DMS 273 (cell line): ENCODE measurements around the gene RAB1B.

ENCODE experiments used
- DNase-seq: peaks from one replicate; lab custom pipeline; 2025; ENCODE audit not compliant: unreplicated experiment; lab: John Stamatoyannopoulos, UW

Gene RAB1B

DNA sequence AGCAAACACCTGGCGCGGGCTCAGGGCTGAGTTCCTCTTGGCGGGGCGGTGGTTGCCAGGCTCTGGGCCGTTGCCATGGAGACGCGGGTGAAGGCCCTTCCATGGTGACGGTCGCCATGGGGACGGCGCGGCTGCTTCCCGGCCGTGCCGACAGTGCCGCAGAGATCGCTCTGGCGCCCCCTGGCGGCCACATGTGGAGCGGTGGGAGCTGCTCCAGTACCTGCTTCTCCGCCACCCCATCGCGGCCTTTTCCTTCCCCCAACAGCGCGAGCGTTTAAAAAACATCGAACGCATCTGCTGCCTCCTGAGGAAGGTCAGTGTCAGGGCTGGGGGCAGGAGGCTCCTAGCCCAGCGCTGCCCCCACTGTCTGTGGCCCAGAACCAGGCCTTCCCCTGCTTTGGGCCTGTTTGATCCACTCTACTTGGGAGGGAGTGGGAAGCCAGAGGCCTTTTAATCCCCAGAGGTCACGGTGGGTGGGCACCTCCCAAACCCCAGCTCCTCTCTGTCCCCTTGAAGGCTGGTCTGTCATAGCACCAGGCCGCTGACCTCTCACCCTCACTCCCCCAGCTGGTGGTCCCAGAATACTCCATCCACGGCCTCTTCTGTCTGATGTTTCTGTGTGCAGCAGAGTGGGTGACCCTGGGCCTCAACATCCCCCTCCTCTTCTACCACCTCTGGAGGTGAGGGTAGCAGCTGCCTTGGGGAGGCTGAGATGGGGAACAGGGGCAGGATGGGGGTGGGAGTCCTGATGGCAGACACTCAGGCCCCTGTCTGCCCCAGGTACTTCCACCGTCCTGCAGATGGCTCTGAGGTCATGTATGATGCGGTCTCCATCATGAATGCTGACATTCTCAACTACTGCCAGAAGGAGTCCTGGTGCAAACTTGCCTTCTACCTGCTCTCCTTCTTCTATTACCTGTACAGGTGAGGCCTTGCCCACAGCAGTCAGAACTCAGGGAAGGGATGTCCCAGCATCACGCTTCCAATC is 14.3 kb downstream of the RAB1B start:
- peak; percentile 99 for DNase-seq

DNA sequence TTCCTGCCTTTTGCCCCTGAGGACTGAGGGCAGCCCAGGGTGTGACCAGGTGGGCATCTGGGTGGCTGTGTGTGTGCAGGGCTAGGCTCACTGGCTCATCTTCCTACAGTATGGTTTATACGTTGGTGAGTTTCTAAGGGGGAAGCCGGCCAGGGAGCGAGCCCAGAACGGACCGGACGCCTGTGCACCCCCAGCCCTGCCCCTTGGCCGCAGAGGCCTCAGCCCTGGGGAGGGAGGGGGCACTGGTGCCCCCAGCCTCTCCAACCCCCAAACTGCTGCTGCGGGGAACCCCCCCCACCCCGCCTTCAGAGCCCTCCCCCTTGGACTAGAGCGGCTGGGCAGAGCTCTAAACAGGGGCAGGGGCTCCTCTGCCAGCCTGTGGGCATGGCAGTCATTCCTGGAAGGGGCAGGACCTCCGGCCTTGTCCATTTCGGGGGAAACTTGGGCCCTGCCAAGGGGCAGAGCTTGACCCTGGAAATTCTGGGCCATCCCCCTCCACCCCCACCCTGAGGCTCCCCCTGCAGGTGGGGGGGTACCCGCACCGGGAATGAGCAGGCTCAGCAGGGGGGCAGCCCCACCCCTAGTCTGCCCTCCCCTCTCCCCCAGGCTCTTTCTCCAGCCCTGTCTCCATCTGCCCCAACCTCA is 15.1 kb downstream of the RAB1B start:
- DNase-seq = no peak

DNA sequence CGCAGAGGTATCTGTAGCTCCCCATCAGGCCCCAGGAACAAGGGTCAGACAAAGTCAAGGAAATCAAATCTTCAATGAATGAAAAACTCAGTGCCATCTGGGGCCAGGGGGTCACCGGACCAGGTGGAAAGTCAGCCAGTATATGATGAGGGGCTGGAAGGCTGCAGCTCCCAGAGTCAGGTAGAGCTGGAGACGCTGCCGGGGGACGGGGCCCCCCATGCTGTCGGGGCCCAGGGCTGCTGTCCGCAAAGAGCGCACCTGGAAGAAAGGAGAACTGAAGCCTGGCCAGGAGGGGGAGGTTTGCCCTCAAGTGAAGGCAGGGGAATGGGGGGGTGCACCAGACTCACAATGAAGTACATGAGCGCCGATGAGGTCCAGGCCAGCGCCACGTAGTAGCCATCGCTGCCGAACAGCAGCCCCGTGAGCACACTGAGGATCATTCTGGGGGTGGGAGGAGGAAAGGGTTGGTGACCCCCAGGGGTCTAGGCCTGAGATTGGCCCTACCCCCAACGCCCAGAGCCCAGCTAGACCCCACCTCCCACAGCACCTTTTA is 16.2 kb downstream of the RAB1B start:
- no peak for DNase-seq

DNA sequence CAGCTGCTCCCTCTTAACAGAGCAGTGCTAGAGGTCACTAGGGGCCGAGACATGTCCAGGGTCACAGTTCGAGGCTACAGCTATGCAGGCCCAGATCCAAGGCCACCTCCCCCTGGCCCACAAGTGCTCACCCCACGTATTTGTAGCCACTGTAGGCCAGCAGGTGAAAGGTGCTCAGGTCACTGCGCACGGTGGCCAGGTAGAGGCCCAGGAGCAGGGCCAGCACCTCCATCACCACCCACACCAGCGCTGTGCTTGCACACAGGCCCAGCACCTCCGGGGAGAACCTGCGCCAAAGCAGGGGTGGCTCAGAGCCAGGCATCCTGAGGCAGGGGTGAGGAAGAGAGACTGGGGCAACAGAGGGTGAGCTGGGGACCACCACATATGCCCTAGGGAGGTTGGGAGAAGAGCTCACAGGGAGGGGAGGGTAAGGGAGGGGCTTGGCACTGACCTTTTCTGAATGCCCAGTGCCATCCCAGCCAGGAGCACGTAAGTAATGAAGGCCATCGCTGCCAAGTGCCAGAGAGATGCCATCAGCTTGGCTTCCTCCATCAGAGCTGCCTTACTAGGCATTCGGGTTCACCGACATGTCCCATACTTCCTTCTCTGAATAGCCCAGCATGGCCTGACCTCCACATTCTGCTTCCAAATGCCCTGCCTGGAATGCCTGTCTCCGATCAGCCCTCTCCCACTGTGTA is 17.0 kb downstream of the RAB1B start:
- DNase-seq = no peak

DNA sequence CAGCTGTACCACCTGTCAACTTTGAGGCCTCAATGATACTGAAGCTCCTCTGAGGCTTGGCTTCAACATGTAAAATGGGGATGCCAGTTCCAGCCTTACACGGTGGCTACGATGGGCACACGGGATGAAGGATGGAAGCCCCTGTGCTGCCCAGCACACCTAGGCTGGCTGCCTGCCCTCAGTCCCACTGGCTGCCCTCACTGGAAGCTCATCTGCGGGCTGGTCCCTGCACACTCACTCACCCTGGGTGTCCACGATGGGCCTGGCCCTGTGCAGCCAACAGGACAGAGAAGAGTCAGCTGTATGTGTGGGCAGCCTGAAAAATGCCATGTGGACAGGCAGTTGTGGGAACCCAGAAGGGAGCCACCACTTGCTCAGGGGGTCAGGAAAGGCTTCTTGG is 18.3 kb downstream of the RAB1B start:
- DNase-seq = no peak

DNA sequence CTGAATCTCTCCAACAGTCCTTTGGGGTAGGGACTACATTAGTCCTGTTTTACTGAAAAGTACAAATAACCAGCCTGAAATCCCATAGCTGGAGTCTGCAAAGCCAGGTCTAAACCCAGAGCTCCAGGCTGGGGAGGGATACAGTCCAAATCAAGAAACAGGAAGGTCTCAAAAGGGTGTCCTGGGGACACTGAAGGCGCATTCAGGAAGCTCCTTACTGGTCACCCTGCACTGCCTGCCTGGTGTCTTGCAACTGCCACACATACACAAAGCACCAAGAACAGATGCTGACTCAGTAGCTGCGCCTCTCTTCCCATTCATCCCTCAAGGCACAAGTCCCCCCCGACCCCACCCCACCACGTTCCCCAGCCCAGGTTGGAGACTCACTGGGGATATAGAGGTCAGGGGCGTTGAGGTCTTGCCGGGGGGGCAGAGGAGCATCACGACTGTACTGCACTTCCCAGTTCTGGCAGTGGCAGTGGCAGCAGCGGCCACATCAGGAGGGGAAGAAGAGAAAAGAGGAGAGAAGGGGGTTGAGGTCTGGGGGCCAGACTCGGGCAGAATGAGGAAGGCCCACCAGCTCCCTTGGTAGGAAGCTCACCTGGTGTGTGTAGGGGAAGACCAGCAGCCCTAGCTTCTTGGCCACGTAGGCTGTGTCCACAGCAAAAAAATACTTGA is 18.9 kb downstream of the RAB1B start:
- no peak for DNase-seq

DNA sequence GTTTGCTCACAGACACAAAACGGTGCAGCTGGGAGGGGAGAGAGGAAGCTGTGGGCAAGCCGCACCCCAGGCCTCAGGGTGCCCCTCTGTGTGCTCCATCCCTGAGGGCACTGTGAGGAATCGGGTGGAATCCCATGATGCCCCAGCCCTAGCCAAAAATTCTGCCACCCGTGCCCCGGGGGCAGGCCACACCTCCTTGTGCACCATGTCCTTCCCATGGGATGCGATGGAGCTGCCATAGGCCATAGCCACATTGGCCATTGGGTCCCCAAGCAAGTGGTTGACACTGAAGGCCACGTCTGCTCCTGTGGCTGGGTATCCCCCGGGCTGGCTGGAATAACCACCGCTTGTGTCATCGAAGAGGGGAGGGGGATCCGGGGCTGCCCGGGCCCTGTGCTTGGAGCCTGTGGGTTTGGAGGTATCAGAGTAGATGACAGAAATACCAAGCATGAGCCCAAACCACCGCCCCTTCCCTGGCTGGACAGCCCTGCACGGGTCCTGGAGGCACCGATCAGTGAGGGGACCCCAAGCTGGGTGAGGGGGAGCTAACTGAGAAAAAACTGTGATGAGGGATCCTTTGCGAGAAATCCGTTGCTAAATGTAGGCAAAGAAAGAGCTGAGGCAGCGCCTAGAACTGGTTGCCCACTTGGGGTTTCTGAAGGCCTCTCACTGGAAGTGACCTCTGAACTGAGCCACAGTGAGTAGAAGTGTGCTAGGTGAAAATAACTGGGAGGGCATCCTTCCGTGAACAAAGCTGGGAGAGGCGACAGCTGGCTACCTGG is 19.6 kb downstream of the RAB1B start:
- DNase-seq = no peak

DNA sequence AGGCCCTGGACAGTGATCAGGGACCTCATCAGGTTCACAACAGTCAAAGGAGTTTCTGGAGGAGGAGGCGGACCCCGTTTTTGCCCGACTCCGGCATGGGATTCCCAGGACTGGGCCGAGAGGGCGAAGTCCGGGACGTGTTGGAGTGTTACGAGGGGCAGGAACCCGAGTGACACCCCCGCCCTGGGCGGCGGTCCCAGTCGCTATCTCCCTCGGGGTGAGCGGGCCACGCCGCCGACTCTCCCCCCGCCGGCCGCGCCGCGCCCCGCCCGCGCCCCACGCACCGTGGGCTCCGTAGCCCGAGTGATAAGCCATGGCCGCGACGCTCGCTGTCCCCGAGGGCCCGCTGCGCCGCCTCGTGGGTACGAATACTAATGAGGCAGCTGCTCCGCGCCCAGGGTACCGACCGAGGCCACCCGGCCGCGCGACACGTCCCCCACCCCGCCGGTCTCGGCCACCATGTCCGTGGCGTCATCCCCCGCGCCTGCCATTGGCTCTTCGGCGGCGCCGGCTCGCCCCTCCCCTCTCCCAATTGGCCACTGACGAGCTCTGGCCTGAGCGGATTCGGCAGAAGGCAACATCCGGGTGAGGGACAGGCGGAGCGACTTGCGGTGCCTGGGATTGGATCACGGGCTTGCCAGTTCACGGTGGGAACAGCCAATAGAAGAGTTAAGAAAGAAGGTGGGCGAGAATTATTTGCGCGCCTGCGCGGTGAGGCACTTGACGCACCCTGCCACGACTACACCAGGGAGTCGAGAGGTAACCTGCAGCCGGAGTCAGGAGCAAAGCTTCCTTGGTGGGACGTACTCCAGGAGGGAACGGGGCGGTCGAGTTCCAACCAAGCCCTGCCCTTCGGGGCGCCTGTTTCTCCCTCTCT is 20.5 kb downstream of the RAB1B start, which contains the start of gene YIF1A:
Gene YIF1A, minus strand, starts transcription at position 473 of the 877 bp plus-strand sequence. Its CDS starts 158 bp downstream, at position 315.
- peak; percentile 98 for DNase-seq

DNA sequence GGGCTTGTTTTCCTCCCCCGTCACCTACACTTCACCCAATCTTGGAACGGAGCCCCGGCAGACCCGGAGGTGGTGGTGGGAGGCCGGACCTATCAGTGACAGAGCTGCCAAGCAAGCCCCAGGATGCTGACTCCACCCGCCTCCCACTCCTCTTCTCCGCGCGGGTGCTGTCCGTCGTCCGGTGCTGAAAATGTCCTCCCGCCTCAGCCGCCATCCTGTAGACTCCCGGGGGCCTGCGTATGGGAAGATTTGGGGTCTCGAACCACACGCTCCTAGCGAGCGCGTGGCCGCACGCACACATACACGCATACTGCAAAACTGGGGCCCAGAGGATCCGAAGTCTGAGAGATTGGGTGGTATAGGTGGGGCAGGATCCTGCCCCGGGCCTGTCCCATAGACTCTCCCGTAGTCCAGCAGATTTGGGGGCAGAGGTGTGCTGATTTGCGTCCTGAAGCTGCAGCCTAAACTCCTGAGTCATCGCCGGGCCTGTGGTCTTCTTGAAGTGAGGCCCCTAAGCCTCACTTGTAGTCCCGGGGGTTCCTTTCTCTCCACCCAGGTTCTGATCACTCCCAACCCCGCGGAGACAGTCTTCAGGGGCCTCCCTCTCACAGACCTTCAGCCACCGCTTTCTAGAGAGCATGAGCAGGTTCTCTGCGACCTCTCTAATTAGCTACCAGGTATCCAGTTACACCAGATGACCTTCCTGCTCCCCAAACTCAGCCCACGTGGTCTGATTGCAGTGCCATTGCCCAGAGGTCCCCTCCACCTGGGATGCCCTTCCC is 21.3 kb downstream of the RAB1B start:
- DNase-seq = peak; percentile 89

DNA sequence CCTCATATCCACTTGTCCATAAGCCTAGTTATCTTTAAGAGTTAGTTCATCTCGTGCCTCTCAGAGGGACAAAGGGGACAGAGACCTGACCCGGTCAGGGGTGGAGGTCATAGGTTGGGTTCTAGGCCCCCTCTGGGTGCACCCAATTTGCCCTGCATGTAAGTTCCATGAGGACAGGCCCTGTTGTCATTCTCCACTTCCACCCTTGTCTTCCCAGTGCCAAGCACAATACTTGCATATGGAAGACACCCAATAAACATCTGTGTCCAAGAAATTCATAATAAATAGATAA is 21.8 kb downstream of the RAB1B start:
- DNase-seq = no peak

DNA sequence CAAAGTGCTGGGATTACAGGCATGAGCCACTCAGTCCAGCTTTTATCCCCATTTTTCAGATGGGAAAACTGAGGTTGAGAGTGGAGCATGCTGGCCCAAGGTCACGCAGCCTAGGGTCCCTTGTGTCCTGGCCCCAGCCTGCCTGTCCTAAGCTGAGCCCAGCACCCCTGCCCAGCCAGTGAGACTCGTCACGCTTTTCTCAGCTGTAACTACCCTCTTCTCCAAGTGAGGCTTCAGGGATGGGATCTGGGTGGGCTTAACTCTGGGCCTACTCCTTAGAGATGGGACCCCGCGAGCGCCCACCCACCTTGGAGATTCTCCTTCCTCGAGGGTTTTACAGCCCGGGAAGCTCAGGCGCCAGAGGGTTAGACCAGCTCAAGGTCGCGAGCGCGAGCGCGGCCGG is 22.9 kb downstream of the RAB1B start:
- no peak for DNase-seq

DNA sequence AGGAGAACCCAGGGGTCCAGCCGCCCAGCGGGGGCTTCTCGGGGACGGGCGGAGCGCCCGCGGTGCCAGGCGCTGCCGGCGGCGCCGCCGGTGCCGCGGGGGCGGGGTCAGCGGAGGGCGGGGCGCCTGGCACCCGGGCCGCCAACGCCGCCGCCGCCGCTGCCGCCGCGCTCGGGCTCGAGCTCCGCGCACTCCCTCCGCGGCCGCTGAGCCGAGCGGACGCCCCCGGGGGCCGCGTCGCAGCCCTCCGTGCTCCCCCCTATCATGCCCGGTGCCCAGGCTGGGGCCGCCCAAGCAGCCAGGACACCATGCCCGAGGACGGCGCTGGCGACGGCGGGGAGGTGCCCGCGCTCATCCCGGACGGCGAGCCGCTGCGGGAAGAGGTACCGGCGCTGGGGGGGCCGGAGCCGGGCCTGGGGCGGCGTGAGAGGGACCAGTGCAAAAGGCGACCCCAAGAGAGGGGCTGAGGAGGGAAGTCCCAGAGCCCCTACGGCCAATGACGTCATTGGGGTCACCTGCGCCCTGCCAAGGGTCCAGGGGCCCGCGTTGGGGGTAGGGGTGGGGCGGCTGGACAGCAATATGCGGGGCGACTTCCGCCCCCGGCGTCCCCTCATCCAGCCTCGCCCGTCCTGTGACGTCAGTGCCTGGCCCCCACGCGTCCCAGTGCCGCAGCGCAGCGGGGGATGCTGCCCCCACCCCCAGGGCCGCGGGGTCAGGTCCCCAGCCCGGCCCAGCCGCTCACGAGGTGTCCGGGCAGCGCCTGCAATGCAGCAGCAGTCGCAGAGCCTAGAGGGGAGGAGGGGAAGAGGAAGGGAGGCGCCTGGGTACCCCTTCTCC is 23.5 kb downstream of the RAB1B start, which contains the start of gene TMEM151A:
Gene TMEM151A, plus strand, starts transcription at position 189 of the 837 bp plus-strand sequence. Its CDS starts 120 bp downstream, at position 309.
- peak; percentile 58 for DNase-seq

DNA sequence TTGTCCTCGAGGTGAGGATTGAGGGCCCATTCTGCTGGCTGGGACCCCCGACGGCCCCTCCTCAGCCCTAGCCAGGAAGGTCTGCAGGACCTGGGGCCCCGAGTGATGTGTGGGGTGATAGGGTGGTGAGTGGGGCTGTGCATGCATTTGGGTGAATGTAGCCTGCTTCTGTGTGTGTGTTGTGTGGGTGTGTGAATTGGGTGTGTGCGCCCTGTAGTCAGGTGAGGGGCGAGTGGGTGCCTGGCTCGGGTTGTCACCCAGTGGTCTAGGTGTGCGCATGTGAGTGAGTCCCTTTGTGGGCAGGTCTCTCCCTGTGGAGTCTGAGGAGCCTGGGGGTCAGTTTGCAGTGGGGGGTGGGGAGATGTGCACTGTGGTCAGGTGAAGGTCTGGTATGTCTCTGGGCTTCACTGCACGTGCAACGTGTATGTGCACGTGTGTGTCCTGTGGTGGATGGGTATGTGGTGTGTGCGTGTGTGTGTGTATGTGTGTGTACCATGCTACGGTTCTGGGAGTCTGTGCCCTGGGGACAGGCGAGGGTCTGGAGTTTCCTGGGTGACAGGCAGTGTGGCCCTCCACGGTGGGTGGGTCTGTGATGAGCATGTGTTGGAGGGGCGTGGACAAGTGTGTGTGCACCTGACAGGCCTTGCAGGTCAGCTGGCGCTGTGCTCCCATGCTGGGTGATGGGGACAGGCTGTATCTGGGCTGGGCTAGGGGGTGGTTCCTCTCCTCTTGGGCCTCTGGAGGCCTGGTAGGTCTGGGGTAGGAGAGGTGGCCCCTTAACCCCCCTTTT is 24.3 kb downstream of the RAB1B start:
- DNase-seq = no peak

DNA sequence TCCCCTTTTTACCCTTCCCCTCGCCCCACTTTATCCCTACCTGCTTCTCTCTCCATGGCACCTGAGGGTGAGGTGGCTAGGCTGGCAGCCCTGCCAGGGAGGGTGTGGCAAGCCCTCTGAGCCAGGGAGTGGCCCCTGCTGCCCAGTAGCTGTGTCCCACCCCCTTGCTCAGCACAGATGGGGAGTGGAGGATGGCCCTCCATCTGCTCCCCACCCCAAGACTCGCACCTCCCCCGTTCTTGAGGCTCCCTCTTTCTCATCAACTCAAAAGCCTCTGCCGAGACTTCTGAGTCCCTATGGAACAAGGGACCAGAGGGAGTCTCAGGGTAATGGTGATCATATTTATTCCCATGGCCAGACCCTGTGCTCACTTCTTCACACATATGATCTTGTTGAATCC is 24.9 kb downstream of the RAB1B start:
- no peak for DNase-seq

DNA sequence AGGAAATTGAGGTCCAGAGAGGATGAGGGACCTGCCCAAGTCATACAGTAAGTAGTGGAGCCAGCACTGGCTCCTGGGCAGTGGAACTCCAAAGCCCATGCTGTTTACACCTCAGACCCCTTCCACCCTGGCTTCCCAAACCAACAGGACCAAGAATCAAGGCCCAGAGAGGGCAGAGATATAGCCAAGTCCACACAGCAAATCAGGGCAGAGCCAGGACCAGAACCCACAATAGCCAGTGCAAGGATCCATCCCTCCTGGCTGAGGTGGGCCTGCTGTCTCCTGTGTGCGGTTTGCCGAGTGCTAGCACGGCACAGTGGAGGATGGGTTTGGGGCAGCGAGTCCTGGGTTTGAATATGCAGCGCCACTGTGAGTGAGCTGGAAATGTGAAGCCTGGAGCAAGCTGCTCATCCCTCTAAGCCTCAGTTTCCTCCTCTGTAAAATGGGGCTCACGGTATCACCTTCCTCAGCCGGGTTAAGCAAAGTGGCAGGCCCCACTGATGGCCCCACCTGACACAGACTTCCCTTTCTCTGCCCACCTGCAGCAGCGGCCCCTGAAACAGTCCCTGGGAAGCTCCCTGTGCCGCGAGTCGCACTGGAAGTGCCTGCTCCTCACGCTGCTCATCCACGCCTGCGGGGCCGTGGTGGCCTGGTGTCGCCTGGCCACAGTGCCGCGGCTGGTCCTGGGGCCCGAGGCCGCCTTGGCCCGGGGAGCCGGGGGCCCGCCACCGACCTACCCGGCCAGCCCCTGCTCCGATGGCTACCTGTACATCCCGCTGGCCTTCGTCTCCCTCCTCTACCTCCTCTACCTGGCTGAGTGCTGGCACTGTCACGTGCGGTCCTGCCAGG is 25.6 kb downstream of the RAB1B start:
- DNase-seq = no peak
